ENCODE measurements around the gene OR1F1. TPM values are rescaled to one million over a fixed set of nuclear protein-coding genes. Genes with fewer than 3 reads are reported as not detected.
"Not testable (repeated sequence)": the region's sequence is repeated elsewhere in the genome, so short reads cannot be mapped to it uniquely, and the experiment has no call there.

The OR1F1 gene
- total and polyA plus RNA-seq, 2 experiments from 2014 or later, result 0.38 TPM; not detected in 1

DNA sequence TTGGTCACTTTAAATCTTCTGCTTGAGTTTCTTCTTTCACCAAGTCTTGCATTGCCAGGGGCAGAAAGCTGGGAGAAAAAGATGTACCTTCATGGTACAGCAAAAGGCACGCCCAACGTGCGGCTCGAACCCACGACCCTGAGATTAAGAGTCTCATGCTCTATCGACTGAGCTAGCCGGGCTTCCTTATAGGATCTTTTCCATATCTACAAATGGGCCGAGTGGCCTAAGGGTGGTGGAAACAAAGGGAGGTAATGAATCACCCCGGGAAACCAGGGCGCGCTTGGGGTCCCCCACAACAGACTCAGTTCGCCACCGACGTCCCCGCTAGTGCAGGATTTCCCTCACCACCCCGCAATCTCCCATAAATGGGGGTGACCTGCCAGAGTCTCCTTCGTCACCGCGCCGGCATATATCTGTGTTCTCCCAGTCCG, 7.5 kb upstream of the OR1F1 start:
- no peak overlapping the region for H3K27ac Mint-ChIP-seq
- H3K27me3 Mint-ChIP-seq (ENCODE audit: insufficient read depth, low read depth, poor library complexity), result peaks cover 53% of the 10 kb centered on the region
- peak; percentile 25 for ATAC-seq
- Histone ChIP-seq H3F3A (replicated peaks; ENCODE audit: low read depth) (peaks cover 27% of the 10 kb centered on the region), H3K27me3 (ENCODE audit: insufficient read depth) (peaks cover 26% of the 10 kb centered on the region), H3K4me2 (peak overlapping the region; percentile 79), H3K36me3 (ENCODE audit: insufficient read depth) (no peaks in the 10 kb centered on the region), H3K27ac (ENCODE audit: low read depth) (no peak overlapping the region), H3K4me3 (peak overlapping the region; percentile 82), H4K20me1 (replicated peaks; ENCODE audit: insufficient read depth) (no peaks in the 10 kb centered on the region), H3K4me1 (ENCODE audit: insufficient read depth) (peaks cover 5% of the 10 kb centered on the region), H2AFZ (peak overlapping the region; percentile 97), H3K79me2 (replicated peaks; ENCODE audit: insufficient read depth) (no peaks in the 10 kb centered on the region), H3K9me2 (ENCODE audit: insufficient read depth) (no peaks in the 10 kb centered on the region)
- peaks cover 18% of the 10 kb centered on the region for H3K9me3 Mint-ChIP-seq
- peaks cover 7% of the 10 kb centered on the region; the same call in 2 of the 3 replicates for H3K36me3 Mint-ChIP-seq (ENCODE audit: low read depth)
- DNase-seq (ENCODE audit: low spot score), result peak; percentile 77
- peak overlapping the region; percentile 85 for H3K4me3 Mint-ChIP-seq
- TF ChIP-seq EZH2 (IDR thresholded peaks at IDR 0.05; ENCODE audit: low read depth, unreplicated experiment), result no peak
- TF ChIP-seq CREB1 (CRISPR knock-in tag; IDR thresholded peaks at IDR 0.05; ENCODE audit: low read depth), result peak; percentile 33; the same call in 1 of the 2 replicates
- TF ChIP-seq, protein P1, sequence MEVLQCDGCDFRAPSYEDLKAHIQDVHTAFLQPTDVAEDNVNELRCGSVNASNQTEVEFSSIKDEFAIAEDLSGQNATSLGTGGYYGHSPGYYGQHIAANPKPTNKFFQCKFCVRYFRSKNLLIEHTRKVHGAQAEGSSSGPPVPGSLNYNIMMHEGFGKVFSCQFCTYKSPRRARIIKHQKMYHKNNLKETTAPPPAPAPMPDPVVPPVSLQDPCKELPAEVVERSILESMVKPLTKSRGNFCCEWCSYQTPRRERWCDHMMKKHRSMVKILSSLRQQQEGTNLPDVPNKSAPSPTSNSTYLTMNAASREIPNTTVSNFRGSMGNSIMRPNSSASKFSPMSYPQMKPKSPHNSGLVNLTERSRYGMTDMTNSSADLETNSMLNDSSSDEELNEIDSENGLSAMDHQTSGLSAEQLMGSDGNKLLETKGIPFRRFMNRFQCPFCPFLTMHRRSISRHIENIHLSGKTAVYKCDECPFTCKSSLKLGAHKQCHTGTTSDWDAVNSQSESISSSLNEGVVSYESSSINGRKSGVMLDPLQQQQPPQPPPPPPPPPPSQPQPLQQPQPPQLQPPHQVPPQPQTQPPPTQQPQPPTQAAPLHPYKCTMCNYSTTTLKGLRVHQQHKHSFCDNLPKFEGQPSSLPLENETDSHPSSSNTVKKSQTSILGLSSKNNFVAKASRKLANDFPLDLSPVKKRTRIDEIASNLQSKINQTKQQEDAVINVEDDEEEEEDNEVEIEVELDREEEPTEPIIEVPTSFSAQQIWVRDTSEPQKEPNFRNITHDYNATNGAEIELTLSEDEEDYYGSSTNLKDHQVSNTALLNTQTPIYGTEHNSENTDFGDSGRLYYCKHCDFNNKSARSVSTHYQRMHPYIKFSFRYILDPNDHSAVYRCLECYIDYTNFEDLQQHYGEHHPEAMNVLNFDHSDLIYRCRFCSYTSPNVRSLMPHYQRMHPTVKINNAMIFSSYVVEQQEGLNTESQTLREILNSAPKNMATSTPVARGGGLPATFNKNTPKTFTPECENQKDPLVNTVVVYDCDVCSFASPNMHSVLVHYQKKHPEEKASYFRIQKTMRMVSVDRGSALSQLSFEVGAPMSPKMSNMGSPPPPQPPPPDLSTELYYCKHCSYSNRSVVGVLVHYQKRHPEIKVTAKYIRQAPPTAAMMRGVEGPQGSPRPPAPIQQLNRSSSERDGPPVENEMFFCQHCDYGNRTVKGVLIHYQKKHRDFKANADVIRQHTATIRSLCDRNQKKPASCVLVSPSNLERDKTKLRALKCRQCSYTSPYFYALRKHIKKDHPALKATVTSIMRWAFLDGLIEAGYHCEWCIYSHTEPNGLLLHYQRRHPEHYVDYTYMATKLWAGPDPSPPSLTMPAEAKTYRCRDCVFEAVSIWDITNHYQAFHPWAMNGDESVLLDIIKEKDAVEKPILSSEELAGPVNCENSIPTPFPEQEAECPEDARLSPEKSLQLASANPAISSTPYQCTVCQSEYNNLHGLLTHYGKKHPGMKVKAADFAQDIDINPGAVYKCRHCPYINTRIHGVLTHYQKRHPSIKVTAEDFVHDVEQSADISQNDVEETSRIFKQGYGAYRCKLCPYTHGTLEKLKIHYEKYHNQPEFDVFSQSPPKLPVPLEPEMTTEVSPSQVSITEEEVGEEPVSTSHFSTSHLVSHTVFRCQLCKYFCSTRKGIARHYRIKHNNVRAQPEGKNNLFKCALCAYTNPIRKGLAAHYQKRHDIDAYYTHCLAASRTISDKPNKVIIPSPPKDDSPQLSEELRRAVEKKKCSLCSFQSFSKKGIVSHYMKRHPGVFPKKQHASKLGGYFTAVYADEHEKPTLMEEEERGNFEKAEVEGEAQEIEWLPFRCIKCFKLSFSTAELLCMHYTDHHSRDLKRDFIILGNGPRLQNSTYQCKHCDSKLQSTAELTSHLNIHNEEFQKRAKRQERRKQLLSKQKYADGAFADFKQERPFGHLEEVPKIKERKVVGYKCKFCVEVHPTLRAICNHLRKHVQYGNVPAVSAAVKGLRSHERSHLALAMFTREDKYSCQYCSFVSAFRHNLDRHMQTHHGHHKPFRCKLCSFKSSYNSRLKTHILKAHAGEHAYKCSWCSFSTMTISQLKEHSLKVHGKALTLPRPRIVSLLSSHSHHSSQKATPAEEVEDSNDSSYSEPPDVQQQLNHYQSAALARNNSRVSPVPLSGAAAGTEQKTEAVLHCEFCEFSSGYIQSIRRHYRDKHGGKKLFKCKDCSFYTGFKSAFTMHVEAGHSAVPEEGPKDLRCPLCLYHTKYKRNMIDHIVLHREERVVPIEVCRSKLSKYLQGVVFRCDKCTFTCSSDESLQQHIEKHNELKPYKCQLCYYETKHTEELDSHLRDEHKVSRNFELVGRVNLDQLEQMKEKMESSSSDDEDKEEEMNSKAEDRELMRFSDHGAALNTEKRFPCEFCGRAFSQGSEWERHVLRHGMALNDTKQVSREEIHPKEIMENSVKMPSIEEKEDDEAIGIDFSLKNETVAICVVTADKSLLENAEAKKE (CRISPR knock-in tag; IDR thresholded peaks at IDR 0.05), result no peak
- H3K4me1 Mint-ChIP-seq, result peaks cover 9% of the 10 kb centered on the region; the same call in 2 of the 3 replicates

DNA sequence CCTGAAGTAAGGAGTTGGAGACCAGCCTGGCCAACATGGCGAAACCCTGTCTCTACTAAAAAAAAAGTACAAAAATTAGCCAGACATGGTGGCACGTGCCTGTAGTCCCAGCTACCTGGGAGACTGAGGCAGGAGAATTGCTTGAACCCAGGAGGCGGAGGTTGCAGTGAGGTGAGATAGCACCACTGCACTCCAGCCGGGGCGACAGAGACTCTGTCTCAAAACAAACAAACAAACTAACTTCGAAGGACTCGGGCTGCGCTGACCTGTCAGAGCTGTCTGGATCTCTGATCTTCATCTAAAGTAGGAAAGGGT, 5.8 kb upstream of the OR1F1 start:
- Mint-ChIP-seq H3K4me1 (peaks cover 10% of the 10 kb centered on the region), H3K9me3 (peaks cover 14% of the 10 kb centered on the region), H3K27ac (peak overlapping the region; percentile 88; the same call in 1 of the 2 replicates), H3K27me3 (ENCODE audit: insufficient read depth, low read depth, poor library complexity) (peaks cover 49% of the 10 kb centered on the region), H3K4me3 (peak overlapping the region; percentile 95)
- not testable (repeated sequence) for H3K4me2 ChIP-seq; H3K36me3 ChIP-seq (ENCODE audit: insufficient read depth); H3K79me2 ChIP-seq (replicated peaks; ENCODE audit: insufficient read depth); H3K27ac ChIP-seq (ENCODE audit: low read depth); H3K9me2 ChIP-seq (ENCODE audit: insufficient read depth); H3K4me1 ChIP-seq (ENCODE audit: insufficient read depth); ATAC-seq; H2AFZ ChIP-seq; H3K36me3 Mint-ChIP-seq (ENCODE audit: low read depth); DNase-seq (ENCODE audit: low spot score); H4K20me1 ChIP-seq (replicated peaks; ENCODE audit: insufficient read depth)
- Histone ChIP-seq H3F3A (replicated peaks; ENCODE audit: low read depth) (0 out of 2 replicates have a peak, but pooled peaks cover 20% of the 10 kb centered on the region), H3K27me3 (ENCODE audit: insufficient read depth) (peaks cover 26% of the 10 kb centered on the region), H3K4me3 (peak overlapping the region; percentile 94; the same call in 1 of the 2 replicates)
